Motor neuron (in vitro differentiated cells): Measurements from ENCODE around the gene ZNF185. TPM values are rescaled to one million over a fixed set of nuclear protein-coding genes. Genes with fewer than 3 reads are reported as not detected.
A peak's percentile ranks its signal among the peaks of the same experiment; 100 is the strongest.

Experiments
- ATAC-seq, 8 experiments: fragments of 200-7000 bp; cut with Tn5 transposase; replicated peaks in 6 of 8; 2 replicates each; pipeline ENCODE4 v1.8.0; 2021; ENCODE audit warnings: mild to moderate bottlenecking in 8 of 8, moderate library complexity in 8 of 8
- H3K27ac ChIP-seq, 2 donors: fragments of 250-450 bp; sonication (Bioruptor Pico); 2 replicates each; pipeline ENCODE4 v1.9.0; 2021; ENCODE audit warnings: antibody characterized with exemption in 2 of 2, mild to moderate bottlenecking in 2 of 2, moderate library complexity in 1 of 2
- H3K4me1 ChIP-seq, 2 donors: fragments of 250-450 bp; sonication (Bioruptor Pico); replicated peaks in 1 of 2; 2 replicates each; pipeline ENCODE4 v1.6.1; 2021; ENCODE audit warnings: antibody characterized with exemption in 2 of 2, mild to moderate bottlenecking in 2 of 2, moderate library complexity in 1 of 2
- H3K4me3 ChIP-seq, 5 donors: fragments of 250-450 bp; sonication (Bioruptor Pico); 2 replicates each; pipeline ENCODE4 v1.9.0; 2021; ENCODE audit warnings: antibody characterized with exemption in 5 of 5, mild to moderate bottlenecking in 5 of 5, moderate library complexity in 4 of 5
- WGBS, 10 experiments: fragments of 450-650 bp; shearing (Covaris generic); methylation state at CpG; one replicate each; pipeline ENCODE4 v1.0.0; 2022; 5-methylcytosine and 5-hydroxymethylcytosine counted together
- in situ Hi-C, 9 experiments: fragments of 400-800 bp; cut with MboI; loops; one replicate each; pipeline ENCODE4 v1.15.0; 2021; ENCODE audit warnings: low sequenced_read_pairs in 9 of 9, low pct_unique_long_range_greater_than_20kb in 2 of 9; ENCODE audit not compliant: unreplicated experiment in 9 of 9
- total RNA-seq, 8 experiments: library from RNA; unstranded; fragments of 300-600 nt; gene quantifications; 2 replicates each; pipeline versions ENCODE4 v1.2.3 to v1.2.4, GENCODE V29; 2022

ZNF185 gene
- total RNA-seq, 8 experiments from 2014 or later = 1.1 to 5.1 (median 2.1) TPM

DNA sequence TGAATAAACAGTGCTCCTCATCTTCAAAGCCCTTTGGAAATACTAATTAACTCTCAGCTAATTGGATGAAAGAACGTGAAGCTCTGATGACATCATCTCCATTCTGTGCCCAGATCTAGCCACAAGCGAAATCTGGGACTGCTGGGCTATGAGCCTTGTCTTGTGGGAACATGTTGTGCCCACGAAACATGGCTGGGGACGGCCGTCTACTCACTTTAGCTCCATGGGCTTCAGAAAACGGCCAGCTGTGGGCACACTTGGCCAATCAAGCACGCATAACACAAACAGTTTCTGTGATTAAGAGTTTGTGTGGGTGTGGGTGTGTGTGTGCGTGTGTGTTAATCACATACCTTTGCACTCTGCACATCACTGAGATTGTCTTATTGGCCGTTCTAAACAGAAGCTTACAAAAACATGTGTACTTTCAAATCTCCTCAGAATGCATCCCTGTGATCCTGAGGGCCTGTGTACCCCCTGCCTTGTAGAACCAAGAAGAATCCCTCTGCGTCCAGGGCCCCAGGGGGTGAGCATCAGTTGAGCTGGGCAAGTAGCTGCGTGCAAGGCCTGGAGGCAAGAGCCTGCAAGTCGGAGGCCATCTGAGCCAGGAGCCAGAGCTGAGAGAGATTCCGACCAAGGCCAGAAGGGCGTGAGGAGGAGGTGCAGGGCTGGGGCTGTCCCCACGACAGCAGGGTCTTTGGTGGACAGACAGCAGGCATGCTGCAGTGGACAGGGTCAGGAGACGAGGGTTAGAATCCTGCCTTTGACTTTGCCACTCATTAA lies 18.7 kb upstream of the ZNF185 start:
- 30 to 100% (median 53%) methylated on average over 1 to 15 of the region's 16 CpGs; no CpG with 5 or more reads in 5 of the 10 experiments for WGBS, 10 experiments
- no peaks in the 10 kb centered on the region for H3K4me1 ChIP-seq
- in situ Hi-C loops = no loop called here
- H3K4me3 ChIP-seq = no peak overlapping the region
- H3K27ac ChIP-seq = no peak overlapping the region
- no peak for ATAC-seq

- WGBS, 10 experiments = 50 to 86% (median 63%) methylated on average over 1 to 2 of the region's 2 CpGs; no CpG with 5 or more reads in 5 of the 10 experiments
- H3K27ac ChIP-seq = no peak overlapping the region
- no peaks in the 10 kb centered on the region for H3K4me1 ChIP-seq
- in situ Hi-C loops = no loop called here
- no peak for ATAC-seq
- no peak overlapping the region for H3K4me3 ChIP-seq
Observed at GRCh38 chrX:152881289-152881688, 16.6 kb upstream of the ZNF185 start.

GRCh38 chrX:152884171-152884570 lies 13.7 kb upstream of the ZNF185 start:
- Histone ChIP-seq H3K4me1 (no peaks in the 10 kb centered on the region), H3K4me3 (no peak overlapping the region), H3K27ac (no peak overlapping the region)
- in situ Hi-C loops = no loop called here
- ATAC-seq = no peak
- WGBS, 10 experiments = 20 to 67% (median 30%) methylated on average over 2 to 3 of the region's 6 CpGs; no CpG with 5 or more reads in 7 of the 10 experiments

DNA sequence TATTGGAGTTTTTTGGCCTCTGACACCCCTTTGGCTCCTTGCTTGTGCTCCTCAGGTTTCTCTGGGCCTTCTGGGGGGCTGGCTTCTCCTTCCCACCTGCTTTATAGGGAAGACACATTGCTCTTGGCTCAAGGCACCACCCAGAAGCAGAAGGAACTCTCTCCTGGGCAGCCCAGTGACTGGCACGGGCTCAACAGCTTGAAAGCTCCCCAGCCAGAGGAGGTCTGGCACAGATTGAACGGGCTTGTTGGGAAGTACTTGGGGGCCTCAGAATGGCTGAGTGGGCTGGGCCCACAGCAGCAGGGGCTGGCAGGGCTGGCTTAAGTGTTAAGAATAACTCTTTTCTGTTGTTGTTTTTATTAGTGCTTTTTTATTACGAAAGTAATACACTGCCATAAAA lies 11.2 kb upstream of the ZNF185 start:
- no peak for ATAC-seq
- in situ Hi-C loops = no loop called here
- 0 to 71% (median 52%) methylated on average over 1 to 3 of the region's 3 CpGs; no CpG with 5 or more reads in 3 of the 10 experiments for WGBS, 10 experiments
- Histone ChIP-seq H3K27ac (no peak overlapping the region), H3K4me3 (no peak overlapping the region), H3K4me1 (no peaks in the 10 kb centered on the region)

DNA sequence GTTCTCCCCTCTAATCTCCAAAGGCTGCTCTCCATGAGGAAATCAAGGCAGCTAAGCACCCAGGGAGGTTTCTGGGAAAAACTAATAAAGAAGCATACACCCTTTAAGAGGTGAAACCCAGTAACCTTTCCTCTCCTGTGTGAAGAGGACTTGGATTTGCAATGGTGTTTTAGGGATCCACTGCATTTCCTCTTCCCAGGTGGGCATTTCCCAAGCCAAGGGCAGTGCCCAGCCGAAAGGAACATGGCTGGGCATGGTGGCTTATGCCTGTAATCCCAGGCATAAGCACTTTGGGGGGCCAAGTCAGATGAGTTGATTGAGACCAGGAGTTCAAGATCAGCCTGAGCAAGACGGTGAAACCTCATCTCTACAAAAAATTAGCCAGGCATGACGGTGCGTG lies 5.4 kb upstream of the ZNF185 start:
- no peak for ATAC-seq
- in situ Hi-C loops = no loop called here
- 45 to 86% methylated on average over 3 of the region's 4 CpGs; no CpG with 5 or more reads in 8 of the 10 experiments for WGBS, 10 experiments
- H3K4me1 ChIP-seq = peaks cover 9 to 25% of the 10 kb centered on the region in 2 donors
- H3K4me3 ChIP-seq = no peak overlapping the region
- no peak overlapping the region for H3K27ac ChIP-seq

GRCh38 chrX:152892999-152893891 lies 4.6 kb upstream of the ZNF185 start:
- H3K4me1 ChIP-seq = peaks cover 9 to 28% of the 10 kb centered on the region in 2 donors
- in situ Hi-C loops = no loop called here
- no peak overlapping the region for H3K27ac ChIP-seq
- no peak overlapping the region for H3K4me3 ChIP-seq
- WGBS, 10 experiments = 22 to 100% (median 60%) methylated on average over 1 to 4 of the region's 22 CpGs; no CpG with 5 or more reads in 7 of the 10 experiments
- ATAC-seq = peak in 1 of 8 experiments; percentile 30

DNA sequence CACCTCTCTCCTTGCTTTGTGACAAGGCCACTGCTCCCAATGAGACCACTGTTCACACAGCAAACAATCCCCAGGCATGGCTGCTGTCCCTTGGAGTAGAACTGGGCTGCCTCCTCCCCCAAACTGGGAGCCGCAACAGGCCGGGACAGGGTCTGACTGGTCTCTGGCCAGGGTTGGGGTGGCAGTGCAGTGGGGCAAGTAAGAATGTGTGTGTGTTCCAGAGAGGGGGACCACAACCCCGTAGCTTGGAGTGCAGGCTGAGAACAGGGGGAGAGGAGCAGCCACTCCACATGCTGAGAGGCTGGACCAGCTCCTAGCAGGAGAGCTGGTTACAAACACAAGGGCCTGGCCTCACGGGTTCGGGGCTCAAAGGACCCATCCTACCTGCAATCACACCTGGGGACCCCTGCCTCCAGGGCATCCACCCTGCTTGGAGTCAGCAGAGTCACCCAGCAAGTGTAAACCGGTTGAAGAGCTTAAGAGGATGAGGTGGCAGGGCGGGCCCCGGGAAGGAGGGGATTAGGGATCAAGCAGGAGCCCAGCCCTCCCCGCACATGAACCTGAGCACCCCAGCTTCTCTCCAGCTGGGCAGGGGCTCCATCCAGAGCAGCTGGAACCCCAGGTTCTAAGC lies 3.8 kb upstream of the ZNF185 start:
- 80% methylated on average over 1 of the region's 9 CpGs; no CpG with 5 or more reads in 8 of the 10 experiments for WGBS, 10 experiments
- ATAC-seq = no peak
- H3K4me3 ChIP-seq = no peak overlapping the region
- in situ Hi-C loops = no loop called here
- peaks cover 9 to 28% of the 10 kb centered on the region in 2 donors for H3K4me1 ChIP-seq
- no peak overlapping the region for H3K27ac ChIP-seq

DNA sequence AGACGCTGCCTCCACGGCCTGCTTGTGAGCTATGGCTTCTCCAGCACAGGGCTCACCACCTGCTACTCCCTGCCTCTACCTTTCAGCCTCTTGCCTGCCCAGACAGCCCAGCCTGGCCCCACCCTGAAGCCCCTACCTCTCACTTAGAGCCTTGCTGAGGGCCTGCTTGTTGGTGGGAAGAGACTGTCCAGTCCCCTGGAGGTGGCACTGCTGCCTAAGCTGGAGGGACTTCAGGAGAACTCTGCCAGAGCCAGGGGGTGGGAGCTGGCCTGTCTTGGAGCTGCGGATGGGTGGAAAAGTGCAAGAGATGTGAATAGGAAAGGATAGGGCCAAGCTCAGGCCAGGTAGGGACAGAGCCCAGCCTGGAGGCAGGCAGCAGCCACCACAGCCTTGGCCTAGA lies 2.7 kb upstream of the ZNF185 start:
- no peak for ATAC-seq
- no peak overlapping the region for H3K4me3 ChIP-seq
- in situ Hi-C loops = no loop called here
- peaks cover 9 to 28% of the 10 kb centered on the region in 2 donors for H3K4me1 ChIP-seq
- 57 to 83% methylated on average over 1 of the region's 3 CpGs; no CpG with 5 or more reads in 8 of the 10 experiments for WGBS, 10 experiments
- no peak overlapping the region for H3K27ac ChIP-seq

DNA sequence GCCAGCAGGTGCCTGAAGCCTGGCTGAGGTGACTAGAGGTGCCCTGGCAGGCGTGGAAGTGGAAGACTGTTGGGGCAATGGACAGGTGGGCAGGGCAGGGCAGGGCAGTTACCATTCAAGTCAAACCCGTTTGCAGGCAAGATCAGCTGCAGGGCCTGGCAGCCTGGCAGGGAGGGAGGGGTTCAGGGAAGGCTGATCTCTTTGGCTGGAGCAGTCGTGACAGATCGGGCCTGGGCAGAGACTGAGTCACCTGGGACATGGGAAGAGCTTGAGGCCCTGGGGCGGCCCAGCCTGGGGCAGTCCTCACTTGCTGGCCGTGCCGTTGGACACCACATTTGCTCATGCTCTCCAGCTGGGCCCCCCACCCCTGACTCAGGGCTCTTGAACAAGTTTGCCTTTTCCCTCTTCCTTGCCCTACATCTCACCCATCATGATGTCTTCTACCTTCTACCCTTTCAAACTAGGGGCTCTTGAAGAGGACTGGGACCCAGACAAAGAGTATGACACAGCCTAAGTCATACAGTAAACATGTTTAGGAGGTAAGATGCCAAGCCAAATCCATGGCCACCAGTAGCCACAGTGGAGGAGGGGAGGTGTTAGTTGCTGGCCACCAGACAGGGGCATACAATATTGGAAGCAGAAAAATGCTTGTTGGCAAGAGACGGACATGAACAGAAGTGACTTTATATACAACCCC lies 2.0 kb upstream of the ZNF185 start:
- Histone ChIP-seq H3K4me3 (no peak overlapping the region), H3K4me1 (peaks cover 9 to 28% of the 10 kb centered on the region in 2 donors), H3K27ac (no peak overlapping the region)
- WGBS, 10 experiments = 48 to 60% methylated on average over 1 to 4 of the region's 8 CpGs; no CpG with 5 or more reads in 8 of the 10 experiments
- in situ Hi-C loops = no loop called here
- ATAC-seq = peak in 1 of 8 experiments; percentile 28

DNA sequence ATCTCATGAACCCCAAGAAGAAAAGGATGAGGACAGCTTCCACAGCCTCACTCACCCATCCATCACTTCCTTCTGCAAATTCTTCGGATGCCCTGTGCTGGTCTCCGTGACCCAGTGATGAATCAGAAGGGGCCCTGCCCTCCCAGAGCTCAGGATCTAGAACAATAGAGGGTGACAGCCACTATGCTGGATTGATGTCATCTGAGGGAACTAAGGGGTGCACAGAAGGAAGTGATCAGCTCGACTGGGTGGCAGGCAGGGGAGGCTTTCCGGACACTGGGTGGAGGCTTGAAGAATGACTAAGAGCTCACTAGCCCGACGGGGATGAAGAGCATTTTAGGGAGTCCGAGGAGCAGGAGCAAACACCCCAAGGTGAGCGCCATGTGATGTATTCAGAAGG lies 1.4 kb upstream of the ZNF185 start:
- 8 to 21% (median 10%) methylated on average over 2 to 4 of the region's 8 CpGs; no CpG with 5 or more reads in 7 of the 10 experiments for WGBS, 10 experiments
- Histone ChIP-seq H3K4me3 (no peak overlapping the region), H3K27ac (no peak overlapping the region), H3K4me1 (peaks cover 9 to 28% of the 10 kb centered on the region in 2 donors)
- in situ Hi-C loops = no loop called here
- ATAC-seq = peak in 6 of 8 experiments; percentile 36 to 82 (median 68)

- WGBS, 10 experiments = 50 to 60% (median 50%) methylated on average over 1 to 2 of the region's 10 CpGs; no CpG with 5 or more reads in 7 of the 10 experiments
Observed at GRCh38 chrX:152898442-152898841, 575 bp downstream of the ZNF185 start.

GRCh38 chrX:152899111-152899873 lies 1.4 kb downstream of the ZNF185 start:
- Histone ChIP-seq H3K27ac (no peak overlapping the region), H3K4me3 (no peak overlapping the region), H3K4me1 (peaks cover 25 to 37% of the 10 kb centered on the region in 2 donors)
- 100% methylated on average over 1 to 2 of the region's 16 CpGs; no CpG with 5 or more reads in 8 of the 10 experiments for WGBS, 10 experiments
- no peak for ATAC-seq
- in situ Hi-C loops = no loop called here

More at GRCh38 chrX:152898442-152898841, 575 bp downstream of the ZNF185 start:
- in situ Hi-C loops = no loop called here
- Histone ChIP-seq H3K27ac (no peak overlapping the region), H3K4me3 (peak overlapping the region in 4 of 5 donors; percentile 24 to 33 (median 28)), H3K4me1 (peaks cover 18 to 36% of the 10 kb centered on the region in 2 donors)
- no peak for ATAC-seq
